ENCODE data around the gene BCL2L12.

- no peak for TF ChIP-seq POLR2A (IDR thresholded peaks at IDR 0.05; ENCODE audit: low read depth)
- no peak for TF ChIP-seq CTCF (IDR thresholded peaks at IDR 0.05)
Measured at GRCh38 chr19:49667473-49667872, 1.7 kb downstream of the BCL2L12 start.
